Sigmoid colon (tissue), 7 donors: ENCODE measurements around the gene CORO2B. TPM values are rescaled to one million over a fixed set of nuclear protein-coding genes. Genes with fewer than 3 reads are reported as not detected.

Experiments used
- DNase-seq: peaks from one replicate; pipeline ENCODE4 v3.0.0-alpha.2; 2019
- H3K27ac ChIP-seq, 4 donors: fragments of 200-600 bp; sonication (generic); one replicate each; pipeline ENCODE4 v1.5.1; 2016 to 2019; ENCODE audit warnings: mild to moderate bottlenecking in 1 of 4
- H3K27me3 ChIP-seq, 3 donors: fragments of 200-600 bp; sonication (generic); one replicate each; pipeline ENCODE4 v1.5.1; 2019; ENCODE audit warnings: mild to moderate bottlenecking in 1 of 3
- H3K36me3 ChIP-seq, 4 donors: fragments of 200-600 bp; sonication (generic); one replicate each; pipeline ENCODE4 v1.5.1; 2016 to 2019
- H3K4me1 ChIP-seq, 4 donors: fragments of 200-600 bp; sonication (generic); one replicate each; pipeline ENCODE4 v1.5.1; 2017 to 2019
- H3K4me3 ChIP-seq, 4 donors: fragments of 200-600 bp; sonication (generic); one replicate each; pipeline ENCODE4 v1.5.1; 2017 to 2019; ENCODE audit warnings: mild to moderate bottlenecking in 2 of 4, moderate library complexity in 1 of 4
- H3K9me3 ChIP-seq, 4 donors: fragments of 200-600 bp in 3 of 4; sonication (generic) in 3 of 4; one replicate each; pipeline versions ENCODE4 v1.5.1 to v1.6.1; 2013 to 2019
- EP300 ChIP-seq, 4 donors: sonication (generic); formaldehyde crosslinking; IDR thresholded peaks; one replicate each; pipeline ENCODE4 v1.6.1; 2017; ENCODE audit warnings: antibody characterized with exemption in 4 of 4
- POLR2A ChIP-seq, 2 donors: fragments of 450-650 bp; IDR thresholded peaks; one replicate each; pipeline ENCODE4 v1.6.1; 2016; ENCODE audit warnings: antibody characterized with exemption in 2 of 2, mild to moderate bottlenecking in 2 of 2, moderate library complexity in 2 of 2
- POLR2AphosphoS5 ChIP-seq, 4 donors: sonication (generic); formaldehyde crosslinking; IDR thresholded peaks; one replicate each; pipeline ENCODE4 v1.6.1; 2017; ENCODE audit warnings: antibody characterized with exemption in 4 of 4
- WGBS, 2 donors: extraction: QIAGEN DNeasy Blood & Tissue Kit; methylation state at CpG; one replicate each; pipeline ENCODE4 v1.1.7; 2013; 5-methylcytosine and 5-hydroxymethylcytosine counted together
- intact Hi-C: fragments of 100-400 bp; cut with DNase I; formaldehyde crosslinking; loops from one replicate; pipeline ENCODE4 v1.15.1; 2023
- polyA plus RNA-seq, 3 donors: library from polyadenylated mRNA; stranded (reverse); fragments of 200-250 nt; gene quantifications; one replicate each; pipeline ENCODE4 v1.2.3, GENCODE V29; 2013
- total RNA-seq, 4 donors: library from RNA; depleted of rRNA; stranded (reverse); fragments of >200 nt; gene quantifications; one replicate each; pipeline ENCODE4 v1.1.0, GENCODE V29; 2016
- TF ChIP-seq, protein P1 (sequence below), 4 experiments: fragments of 450-650 bp in 3 of 4; fragments of 200-600 bp in 1 of 4; IDR thresholded peaks; one replicate each; pipeline ENCODE4 v1.5.1; 2016 to 2019; ENCODE audit warnings: antibody characterized with exemption in 4 of 4, mild to moderate bottlenecking in 3 of 4, moderate library complexity in 2 of 4
- donor health status: healthy with polysubstance abuse.
- donor health status: Bipolar disorder and iron deficiency.
- donor health status: healthy.

CORO2B gene
- total and polyA plus RNA-seq, 7 donors: 0.46 to 3.9 (median 3.1) TPM

DNA sequence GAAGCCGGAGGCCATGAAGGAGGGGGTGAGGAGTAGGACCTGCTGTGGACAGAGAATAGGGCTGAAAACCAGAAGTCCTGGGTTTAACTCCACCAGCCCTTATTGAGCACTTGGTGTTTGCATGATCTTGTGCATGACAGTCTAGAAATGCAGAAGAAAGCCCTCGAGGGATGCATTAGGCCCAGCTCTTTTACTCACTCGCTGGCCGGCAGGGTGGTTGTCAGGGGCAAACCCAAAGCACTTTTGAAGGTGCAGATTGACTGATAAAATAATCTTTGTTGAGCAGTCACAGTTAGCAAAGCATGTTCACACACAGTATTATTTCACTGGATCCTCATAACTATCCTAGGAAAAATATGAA is 55.3 kb downstream of the CORO2B start:
- H3K27ac ChIP-seq: no peak overlapping the region
- peaks cover 0 to 21% (median 15%) of the 10 kb centered on the region in 4 donors for H3K4me1 ChIP-seq
- no peak for TF ChIP-seq POLR2A (IDR thresholded peaks at IDR 0.05)
- no peak for TF ChIP-seq POLR2AphosphoS5 (IDR thresholded peaks at IDR 0.05)
- TF ChIP-seq, protein P1, sequence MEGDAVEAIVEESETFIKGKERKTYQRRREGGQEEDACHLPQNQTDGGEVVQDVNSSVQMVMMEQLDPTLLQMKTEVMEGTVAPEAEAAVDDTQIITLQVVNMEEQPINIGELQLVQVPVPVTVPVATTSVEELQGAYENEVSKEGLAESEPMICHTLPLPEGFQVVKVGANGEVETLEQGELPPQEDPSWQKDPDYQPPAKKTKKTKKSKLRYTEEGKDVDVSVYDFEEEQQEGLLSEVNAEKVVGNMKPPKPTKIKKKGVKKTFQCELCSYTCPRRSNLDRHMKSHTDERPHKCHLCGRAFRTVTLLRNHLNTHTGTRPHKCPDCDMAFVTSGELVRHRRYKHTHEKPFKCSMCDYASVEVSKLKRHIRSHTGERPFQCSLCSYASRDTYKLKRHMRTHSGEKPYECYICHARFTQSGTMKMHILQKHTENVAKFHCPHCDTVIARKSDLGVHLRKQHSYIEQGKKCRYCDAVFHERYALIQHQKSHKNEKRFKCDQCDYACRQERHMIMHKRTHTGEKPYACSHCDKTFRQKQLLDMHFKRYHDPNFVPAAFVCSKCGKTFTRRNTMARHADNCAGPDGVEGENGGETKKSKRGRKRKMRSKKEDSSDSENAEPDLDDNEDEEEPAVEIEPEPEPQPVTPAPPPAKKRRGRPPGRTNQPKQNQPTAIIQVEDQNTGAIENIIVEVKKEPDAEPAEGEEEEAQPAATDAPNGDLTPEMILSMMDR (IDR thresholded peaks at IDR 0.05): no peak
- TF ChIP-seq EP300 (IDR thresholded peaks at IDR 0.05): no peak
- no peak overlapping the region for H3K4me3 ChIP-seq
- intact Hi-C loops: loop anchor here (5.0 kb wide), 1 partner anchor 42 kb away; no protein-coding TSS in a partner anchor
- no peaks in the 10 kb centered on the region for H3K36me3 ChIP-seq
- WGBS, 2 donors: 84 to 94% methylated on average over 4 of the region's 4 CpGs
- no peaks in the 10 kb centered on the region for H3K27me3 ChIP-seq
- DNase-seq: no peak
- no peaks in the 10 kb centered on the region for H3K9me3 ChIP-seq

DNA sequence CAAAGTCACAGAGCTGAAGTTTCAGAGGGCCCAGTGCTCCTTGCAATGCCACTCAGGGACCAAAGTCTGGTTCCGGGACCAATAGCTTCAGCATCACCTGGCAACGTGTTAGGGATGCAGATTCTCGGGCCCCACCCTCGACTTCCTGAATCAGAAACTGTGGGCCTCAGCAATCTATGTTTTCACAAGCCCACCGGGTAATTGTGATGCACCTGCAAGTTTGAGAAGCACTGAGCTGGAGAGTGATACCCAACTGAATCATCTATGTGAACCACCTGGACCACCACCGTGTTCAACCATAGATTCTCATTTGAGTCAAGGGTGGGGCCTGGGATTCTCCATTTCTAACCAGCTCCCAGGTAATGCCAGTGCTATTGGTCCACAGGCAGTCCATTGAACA is 55.7 kb downstream of the CORO2B start:
- Histone ChIP-seq H3K4me3 (no peak overlapping the region), H3K27me3 (no peaks in the 10 kb centered on the region), H3K36me3 (no peaks in the 10 kb centered on the region), H3K27ac (no peak overlapping the region), H3K4me1 (peaks cover 0 to 21% (median 15%) of the 10 kb centered on the region in 4 donors), H3K9me3 (no peaks in the 10 kb centered on the region)
- WGBS, 2 donors: 73 to 86% methylated on average over 6 of the region's 6 CpGs
- no peak for TF ChIP-seq POLR2AphosphoS5 (IDR thresholded peaks at IDR 0.05)
- TF ChIP-seq EP300 (IDR thresholded peaks at IDR 0.05): no peak
- TF ChIP-seq, protein P1 (IDR thresholded peaks at IDR 0.05): no peak
- no peak for TF ChIP-seq POLR2A (IDR thresholded peaks at IDR 0.05)
- intact Hi-C loops: loop anchor here (5.0 kb wide), 1 partner anchor 42 kb away; no protein-coding TSS in a partner anchor
- DNase-seq: no peak

DNA sequence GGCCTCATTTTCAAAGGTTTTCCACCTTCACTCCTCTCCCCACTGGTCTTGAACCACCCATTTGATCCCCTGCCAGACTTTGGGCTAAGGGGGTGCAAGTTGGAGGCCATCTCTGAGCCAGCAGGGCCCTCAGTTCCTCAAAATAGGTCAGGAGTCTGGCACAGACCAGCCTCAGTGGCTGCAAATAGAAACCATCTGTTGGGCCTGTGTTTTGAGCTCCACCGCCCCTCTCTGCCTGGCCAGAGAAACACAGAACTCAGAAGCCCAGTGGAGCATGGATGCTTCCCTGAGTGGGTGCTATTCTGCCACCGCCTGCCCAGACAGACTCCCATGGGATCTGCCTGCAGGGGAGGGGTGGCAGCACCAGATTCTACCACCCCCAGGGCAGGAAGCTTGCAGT is 56.3 kb downstream of the CORO2B start:
- no peak for TF ChIP-seq EP300 (IDR thresholded peaks at IDR 0.05)
- no peak for TF ChIP-seq POLR2AphosphoS5 (IDR thresholded peaks at IDR 0.05)
- no peak for TF ChIP-seq POLR2A (IDR thresholded peaks at IDR 0.05)
- TF ChIP-seq, protein P1 (IDR thresholded peaks at IDR 0.05): no peak
- 68 to 91% methylated on average over 2 of the region's 2 CpGs for WGBS, 2 donors
- H3K36me3 ChIP-seq: no peaks in the 10 kb centered on the region
- H3K4me1 ChIP-seq: peaks cover 0 to 21% (median 15%) of the 10 kb centered on the region in 4 donors
- H3K27ac ChIP-seq: peak overlapping the region in 1 of 4 donors; percentile 11
- DNase-seq: no peak
- no peaks in the 10 kb centered on the region for H3K27me3 ChIP-seq
- no peaks in the 10 kb centered on the region for H3K9me3 ChIP-seq
- H3K4me3 ChIP-seq: no peak overlapping the region
- intact Hi-C loops: no loop called here

DNA sequence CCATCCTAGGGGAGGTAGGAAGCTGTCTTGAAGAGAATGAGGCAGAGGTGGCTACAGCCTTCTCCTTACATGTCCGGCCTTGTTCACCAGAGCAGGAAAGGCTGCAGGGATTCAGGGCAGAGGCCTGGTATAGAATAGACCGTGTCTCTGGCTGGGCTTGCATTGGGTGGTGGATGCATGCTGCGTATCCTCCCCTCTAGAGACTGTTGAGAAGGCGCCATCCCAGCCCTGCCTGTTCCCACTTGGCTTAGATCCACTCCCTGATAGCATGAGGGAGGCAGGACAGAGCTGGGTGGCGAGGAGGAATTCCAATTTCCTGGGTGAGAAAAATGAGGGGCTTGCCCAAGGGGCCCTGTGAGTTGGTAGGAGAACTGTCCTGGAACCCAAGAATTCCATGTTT is 57.5 kb downstream of the CORO2B start:
- no peaks in the 10 kb centered on the region for H3K36me3 ChIP-seq
- intact Hi-C loops: no loop called here
- no peaks in the 10 kb centered on the region for H3K9me3 ChIP-seq
- H3K4me1 ChIP-seq: peaks cover 0 to 21% (median 15%) of the 10 kb centered on the region in 4 donors
- WGBS, 2 donors: 86 to 93% methylated on average over 5 of the region's 5 CpGs
- no peak for TF ChIP-seq POLR2AphosphoS5 (IDR thresholded peaks at IDR 0.05)
- TF ChIP-seq, protein P1 (IDR thresholded peaks at IDR 0.05): no peak
- TF ChIP-seq POLR2A (IDR thresholded peaks at IDR 0.05): no peak
- no peak for TF ChIP-seq EP300 (IDR thresholded peaks at IDR 0.05)
- H3K27me3 ChIP-seq: no peaks in the 10 kb centered on the region
- no peak overlapping the region for H3K27ac ChIP-seq
- no peak for DNase-seq
- no peak overlapping the region for H3K4me3 ChIP-seq
